HEK293 (cell line): Measurements from ENCODE around the gene EIPR1.

Experiments
- CTCF ChIA-PET: fragments of 350-600 bp; formaldehyde crosslinking; extraction: SDS; loops from one replicate; lab custom pipeline; 2021; ENCODE audit warnings: antibody characterized with exemption; lab: Yijun Ruan, JAX
- POLR2A ChIA-PET: fragments of 300-600 bp; formaldehyde crosslinking; extraction: SDS; loops from one replicate; lab custom pipeline; 2020; ENCODE audit warnings: antibody characterized with exemption, inconsistent platforms; lab: Yijun Ruan, JAX
- H3K27ac ChIP-seq: fragments of 200-500 bp; sonication (Bioruptor generic); 2 replicates; pipeline ENCODE4 v1.5.1; 2014; ENCODE audit warnings: low read depth, low read length, control low read depth, inconsistent platforms; ENCODE audit errors: extremely low read depth
- H3K36me3 ChIP-seq, 2 experiments: fragments of 200-500 bp in 1 of 2; sonication (Bioruptor generic) in 1 of 2; 1 replicate in 1 of 2; 2 replicates in 1 of 2; pipeline ENCODE4 v1.5.1; 2014 to 2017; ENCODE audit warnings: inconsistent platforms in 2 of 2, low read length in 2 of 2; ENCODE audit not compliant: control insufficient read depth in 2 of 2, insufficient read depth in 1 of 2
- H3K4me1 ChIP-seq: fragments of 200-500 bp; sonication (Bioruptor generic); 2 replicates; pipeline ENCODE4 v1.5.1; 2014; ENCODE audit warnings: mild to moderate bottlenecking, low read length, inconsistent platforms; ENCODE audit not compliant: control insufficient read depth, insufficient read depth
- H3K4me3 ChIP-seq: 2 replicates; pipeline ENCODE4 v1.5.1; 2011; ENCODE audit warnings: low read depth, mild to moderate bottlenecking, control low read depth, low read length, moderate library complexity
- H3K9me3 ChIP-seq: fragments of 200-500 bp; sonication (Bioruptor generic); 2 replicates; pipeline ENCODE4 v1.5.1; 2014; ENCODE audit warnings: low read depth, low read length, inconsistent platforms; ENCODE audit not compliant: control insufficient read depth, insufficient read depth
- BCL11A ChIP-seq: fragments of 450-650 bp; formaldehyde crosslinking; IDR thresholded peaks from 2 replicates; pipeline ENCODE4 v1.5.1; 2016; ENCODE audit warnings: low read depth, missing biosample characterization, missing genetic modification characterization
- BCL6B ChIP-seq: fragments of 450-650 bp; formaldehyde crosslinking; IDR thresholded peaks from 2 replicates; pipeline ENCODE4 v1.5.1; 2017; ENCODE audit warnings: missing biosample characterization, missing genetic modification characterization
- EGR2 ChIP-seq: fragments of 450-650 bp; formaldehyde crosslinking; IDR thresholded peaks from 2 replicates; pipeline ENCODE4 v1.5.1; 2016; ENCODE audit warnings: low read depth, missing biosample characterization, missing genetic modification characterization
- PRDM4 ChIP-seq: fragments of 450-650 bp; formaldehyde crosslinking; IDR thresholded peaks from 2 replicates; pipeline ENCODE4 v1.5.1; 2017; ENCODE audit warnings: missing biosample characterization, missing genetic modification characterization
- SALL2 ChIP-seq: fragments of 450-650 bp; formaldehyde crosslinking; IDR thresholded peaks from 2 replicates; pipeline ENCODE4 v1.5.0; 2017; ENCODE audit warnings: missing biosample characterization, mild to moderate bottlenecking, missing genetic modification characterization, borderline replicate concordance
- ZNF112 ChIP-seq: fragments of 450-650 bp; formaldehyde crosslinking; IDR thresholded peaks from 2 replicates; pipeline ENCODE4 v1.5.0; 2017; ENCODE audit warnings: missing biosample characterization, missing genetic modification characterization
- ZNF138 ChIP-seq: fragments of 450-650 bp; formaldehyde crosslinking; IDR thresholded peaks from 2 replicates; pipeline ENCODE4 v1.5.1; 2016; ENCODE audit warnings: missing biosample characterization, missing genetic modification characterization, borderline replicate concordance
- ZNF140 ChIP-seq: fragments of 450-650 bp; formaldehyde crosslinking; IDR thresholded peaks from 2 replicates; pipeline ENCODE4 v1.5.1; 2016; ENCODE audit warnings: missing biosample characterization, missing genetic modification characterization
- ZNF148 ChIP-seq: fragments of 450-650 bp; formaldehyde crosslinking; IDR thresholded peaks from 2 replicates; pipeline ENCODE4 v1.5.0; 2017; ENCODE audit warnings: missing biosample characterization, missing genetic modification characterization, borderline replicate concordance
- ZNF16 ChIP-seq: fragments of 450-650 bp; formaldehyde crosslinking; IDR thresholded peaks from 2 replicates; pipeline ENCODE4 v1.5.1; 2016; ENCODE audit warnings: low read depth, missing biosample characterization, missing genetic modification characterization
- ZNF26 ChIP-seq: fragments of 450-650 bp; formaldehyde crosslinking; IDR thresholded peaks from 2 replicates; pipeline ENCODE4 v1.5.1; 2016; ENCODE audit warnings: missing biosample characterization, missing genetic modification characterization
- ZNF394 ChIP-seq: fragments of 450-650 bp; formaldehyde crosslinking; IDR thresholded peaks from 2 replicates; pipeline ENCODE4 v1.5.1; 2016; ENCODE audit warnings: missing biosample characterization, missing genetic modification characterization, mild to moderate bottlenecking, moderate library complexity, borderline replicate concordance
- ZNF501 ChIP-seq: fragments of 450-650 bp; formaldehyde crosslinking; IDR thresholded peaks from 2 replicates; pipeline ENCODE4 v1.5.1; 2016; ENCODE audit warnings: missing biosample characterization, missing genetic modification characterization
- ZNF513 ChIP-seq: fragments of 450-650 bp; IDR thresholded peaks from 2 replicates; pipeline ENCODE4 v1.5.1; 2018; ENCODE audit warnings: missing biosample characterization, missing genetic modification characterization
- ZNF518A ChIP-seq: fragments of 450-650 bp; formaldehyde crosslinking; conservative IDR thresholded peaks from 2 replicates; pipeline ENCODE4 v1.5.1; 2016; ENCODE audit warnings: low read depth, missing biosample characterization, missing genetic modification characterization
- ZNF621 ChIP-seq: fragments of 450-650 bp; formaldehyde crosslinking; IDR thresholded peaks from 2 replicates; pipeline ENCODE4 v1.5.1; 2017; ENCODE audit warnings: missing biosample characterization, missing genetic modification characterization
- ZNF623 ChIP-seq: fragments of 450-650 bp; formaldehyde crosslinking; IDR thresholded peaks from 2 replicates; pipeline ENCODE4 v1.5.1; 2016; ENCODE audit warnings: missing biosample characterization, missing genetic modification characterization
- ZNF624 ChIP-seq: fragments of 450-650 bp; formaldehyde crosslinking; IDR thresholded peaks from 2 replicates; pipeline ENCODE4 v1.5.1; 2017; ENCODE audit warnings: missing biosample characterization, missing genetic modification characterization
- ZNF654 ChIP-seq: fragments of 450-650 bp; formaldehyde crosslinking; IDR thresholded peaks from 2 replicates; pipeline ENCODE4 v1.5.1; 2016; ENCODE audit warnings: low read depth, missing biosample characterization, missing genetic modification characterization
- ZNF660 ChIP-seq: fragments of 450-650 bp; IDR thresholded peaks from 2 replicates; pipeline ENCODE4 v1.5.1; 2018; ENCODE audit warnings: missing biosample characterization, mild to moderate bottlenecking, missing genetic modification characterization
- ZNF664 ChIP-seq: fragments of 450-650 bp; formaldehyde crosslinking; IDR thresholded peaks from 2 replicates; pipeline ENCODE4 v1.5.1; 2016; ENCODE audit warnings: missing biosample characterization, missing genetic modification characterization
- ZNF707 ChIP-seq: fragments of 450-650 bp; formaldehyde crosslinking; IDR thresholded peaks from 2 replicates; pipeline ENCODE4 v1.5.1; 2016; ENCODE audit warnings: missing biosample characterization, missing genetic modification characterization
- ZNF791 ChIP-seq: fragments of 450-650 bp; formaldehyde crosslinking; IDR thresholded peaks from 2 replicates; pipeline ENCODE4 v1.5.1; 2016; ENCODE audit warnings: missing biosample characterization, missing genetic modification characterization
- ZNF837 ChIP-seq: fragments of 450-650 bp; formaldehyde crosslinking; IDR thresholded peaks from 2 replicates; pipeline ENCODE4 v1.5.1; 2016; ENCODE audit warnings: missing biosample characterization, missing genetic modification characterization

EIPR1 gene

GRCh38 chr2:3405307-3405706 is 27.7 kb upstream of the EIPR1 start (continued):
- TF ChIP-seq ZNF518A (tag by site-specific recombination) (no peak), ZNF707 (no peak), ZNF660 (no peak), ZNF664 (tag by site-specific recombination) (no peak), ZNF791 (tag by site-specific recombination) (no peak), ZNF112 (tag by site-specific recombination) (no peak), ZNF513 (no peak), ZNF621 (tag by site-specific recombination) (no peak), ZNF624 (tag by site-specific recombination) (no peak), ZNF501 (no peak), BCL6B (tag by site-specific recombination) (no peak), PRDM4 (tag by site-specific recombination) (no peak)

GRCh38 chr2:3404349-3404894 is 26.8 kb upstream of the EIPR1 start:
- H3K27ac ChIP-seq = no peak overlapping the region
- ChIA-PET CTCF (no interaction called here), POLR2A (no interaction called here)
- no peak overlapping the region for H3K4me3 ChIP-seq
- peaks cover 11 to 41% of the 10 kb centered on the region in 2 experiments for H3K36me3 ChIP-seq
- H3K4me1 ChIP-seq = no peaks in the 10 kb centered on the region
- H3K9me3 ChIP-seq = no peaks in the 10 kb centered on the region
- no peak for TF ChIP-seq ZNF16 (tag by site-specific recombination)
- no peak for TF ChIP-seq BCL11A (tag by site-specific recombination)
- TF ChIP-seq ZNF26 = no peak
- no peak for TF ChIP-seq SALL2 (tag by site-specific recombination)
- TF ChIP-seq ZNF148 = no peak
- TF ChIP-seq ZNF837 = no peak
- no peak for TF ChIP-seq ZNF623 (tag by site-specific recombination)
- no peak for TF ChIP-seq ZNF654
- TF ChIP-seq ZNF138 (tag by site-specific recombination) = no peak
- no peak for TF ChIP-seq ZNF394 (tag by site-specific recombination)
- TF ChIP-seq ZNF140 (tag by site-specific recombination) = no peak
- no peak for TF ChIP-seq EGR2 (tag by site-specific recombination)
